ENCODE measurements around the gene COMTD1. TPM values are rescaled to one million over a fixed set of nuclear protein-coding genes. Genes with fewer than 3 reads are reported as not detected.

The COMTD1 gene
- total and polyA plus RNA-seq, 10 of the 15 experiments (the other 5 are each of a cell fraction or from before 2014, with no cell fraction given) = 0.39 to 64.3 (median 26.0) TPM

DNA sequence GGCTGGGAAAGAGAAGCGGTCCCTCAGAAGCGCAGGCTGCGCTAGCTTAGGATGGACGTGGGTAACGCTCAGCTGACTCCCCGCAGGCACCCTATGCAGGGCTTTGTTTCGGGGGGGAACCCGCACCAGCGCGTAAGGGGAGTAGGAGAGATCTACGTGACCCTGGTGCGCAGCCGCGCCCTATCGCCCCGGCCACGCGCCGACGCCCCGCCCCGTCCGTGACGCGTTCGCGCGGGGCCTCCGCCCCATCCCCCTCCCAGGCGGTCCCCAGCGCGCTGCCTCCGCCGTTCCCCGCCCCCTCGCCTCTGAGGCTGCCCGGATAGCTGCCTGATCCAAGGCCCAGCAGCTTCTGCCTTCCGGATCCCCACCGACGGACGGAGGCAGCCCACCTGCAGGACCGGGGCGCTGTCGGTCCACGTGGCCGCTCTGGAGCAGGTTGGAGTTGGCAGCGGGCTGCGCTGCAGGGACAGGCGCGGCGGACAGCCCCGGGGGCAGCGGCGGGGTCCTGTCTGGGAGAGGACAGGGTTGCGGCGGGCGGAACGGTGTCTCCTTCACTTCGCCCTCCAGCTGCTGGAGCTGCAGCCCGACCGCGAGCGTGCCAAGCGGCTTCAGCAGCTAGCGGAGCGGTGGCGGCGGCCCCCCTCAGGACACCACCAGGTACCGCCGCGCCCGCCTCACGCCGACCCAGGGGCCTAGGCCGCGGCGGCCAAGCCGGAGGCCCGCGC, 25.3 kb downstream of the COMTD1 start, which contains the start of gene VDAC2 (continued):
- TF ChIP-seq, protein P1, sequence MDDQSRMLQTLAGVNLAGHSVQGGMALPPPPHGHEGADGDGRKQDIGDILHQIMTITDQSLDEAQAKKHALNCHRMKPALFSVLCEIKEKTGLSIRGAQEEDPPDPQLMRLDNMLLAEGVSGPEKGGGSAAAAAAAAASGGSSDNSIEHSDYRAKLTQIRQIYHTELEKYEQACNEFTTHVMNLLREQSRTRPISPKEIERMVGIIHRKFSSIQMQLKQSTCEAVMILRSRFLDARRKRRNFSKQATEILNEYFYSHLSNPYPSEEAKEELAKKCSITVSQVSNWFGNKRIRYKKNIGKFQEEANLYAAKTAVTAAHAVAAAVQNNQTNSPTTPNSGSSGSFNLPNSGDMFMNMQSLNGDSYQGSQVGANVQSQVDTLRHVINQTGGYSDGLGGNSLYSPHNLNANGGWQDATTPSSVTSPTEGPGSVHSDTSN (IDR thresholded peaks at IDR 0.05; ENCODE audit: insufficient replicate concordance, low read depth, low read length) = peak; percentile 8
- TF ChIP-seq ZNF24 (IDR thresholded peaks at IDR 0.05) (no peak), STAT3 (IDR thresholded peaks at IDR 0.05; ENCODE audit: low read depth, low read length) (no peak), SIN3A (IDR thresholded peaks at IDR 0.05; ENCODE audit: low read depth, low read length) (peak; percentile 81)
- TF ChIP-seq, protein P2, sequence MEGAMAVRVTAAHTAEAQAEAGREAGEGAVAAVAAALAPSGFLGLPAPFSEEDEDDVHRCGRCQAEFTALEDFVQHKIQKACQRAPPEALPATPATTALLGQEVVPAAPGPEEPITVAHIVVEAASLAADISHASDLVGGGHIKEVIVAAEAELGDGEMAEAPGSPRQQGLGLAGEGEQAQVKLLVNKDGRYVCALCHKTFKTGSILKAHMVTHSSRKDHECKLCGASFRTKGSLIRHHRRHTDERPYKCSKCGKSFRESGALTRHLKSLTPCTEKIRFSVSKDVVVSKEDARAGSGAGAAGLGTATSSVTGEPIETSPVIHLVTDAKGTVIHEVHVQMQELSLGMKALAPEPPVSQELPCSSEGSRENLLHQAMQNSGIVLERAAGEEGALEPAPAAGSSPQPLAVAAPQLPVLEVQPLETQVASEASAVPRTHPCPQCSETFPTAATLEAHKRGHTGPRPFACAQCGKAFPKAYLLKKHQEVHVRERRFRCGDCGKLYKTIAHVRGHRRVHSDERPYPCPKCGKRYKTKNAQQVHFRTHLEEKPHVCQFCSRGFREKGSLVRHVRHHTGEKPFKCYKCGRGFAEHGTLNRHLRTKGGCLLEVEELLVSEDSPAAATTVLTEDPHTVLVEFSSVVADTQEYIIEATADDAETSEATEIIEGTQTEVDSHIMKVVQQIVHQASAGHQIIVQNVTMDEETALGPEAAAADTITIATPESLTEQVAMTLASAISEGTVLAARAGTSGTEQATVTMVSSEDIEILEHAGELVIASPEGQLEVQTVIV (IDR thresholded peaks at IDR 0.05; ENCODE audit: borderline replicate concordance, partially characterized antibody) = peak; percentile 88

DNA sequence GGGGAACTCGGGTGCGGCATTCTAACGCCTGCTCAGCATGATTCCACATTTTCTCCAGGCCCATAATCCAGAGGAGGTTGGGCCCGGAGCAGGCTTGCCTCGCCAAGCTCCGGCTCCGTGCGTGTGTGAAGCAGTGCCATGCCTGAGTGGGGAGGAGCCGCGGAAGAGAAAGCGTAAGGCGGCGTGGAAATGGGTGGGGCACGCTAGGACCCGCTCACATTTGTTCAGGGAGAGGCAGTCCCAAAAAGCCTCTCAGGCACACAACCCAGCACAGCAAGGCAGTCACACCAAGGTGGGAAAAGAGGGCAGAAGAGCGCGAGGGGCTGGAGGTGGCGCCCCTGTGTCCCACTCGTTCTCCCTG, 25.9 kb downstream of the COMTD1 start:
- Histone ChIP-seq H4K20me1 (ENCODE audit: control insufficient read depth, insufficient read depth) (no peaks in the 10 kb centered on the region), H3K9me3 (replicated peaks; ENCODE audit: control insufficient read depth, insufficient read depth, low read length) (no peaks in the 10 kb centered on the region), H3K4me3 (peak overlapping the region; percentile 70), H3K27me3 (replicated peaks in 1 of 2; ENCODE audit: control insufficient read depth in 2 of 2, insufficient read depth in 2 of 2, low read length in 1 of 2) (no peaks in the 10 kb centered on the region), H2AFZ (ENCODE audit: control insufficient read depth, low read depth, low read length) (peak overlapping the region; percentile 95), H3K27ac (ENCODE audit: control insufficient read depth, insufficient read depth) (peak overlapping the region; percentile 98), H3K36me3 (ENCODE audit: control insufficient read depth in 2 of 2, insufficient read depth in 2 of 2, low read length in 1 of 2) (peaks cover 0 to 13% of the 10 kb centered on the region in 2 experiments; a peak in 3 of 4 replicates), H3K9ac (ENCODE audit: control insufficient read depth, insufficient read depth, low read length) (peak overlapping the region; percentile 88), H3K4me2 (ENCODE audit: control insufficient read depth, insufficient read depth) (peak overlapping the region; percentile 92), H3K4me1 (ENCODE audit: control insufficient read depth, insufficient read depth, low read length) (0 out of 2 replicates have a peak, but pooled peaks cover 4% of the 10 kb centered on the region), H3K79me2 (ENCODE audit: control insufficient read depth, insufficient read depth, low read length) (peaks cover 40% of the 10 kb centered on the region)
- intact Hi-C loops (cut with micrococcal nuclease; ENCODE audit: unreplicated experiment) (loop anchor here (2.0 kb wide), 1 partner anchor 21 kb away; no protein-coding TSS in a partner anchor), in situ Hi-C loops (cut with MboI) (no loop called here)
- peak; percentile 96 for FAIRE-seq
- TSS peak; percentile 93 for BruUV-seq (replicated peaks)
- peak; percentile 77 for ATAC-seq
- peak; percentile 40 for DNase-seq (ENCODE audit: low read depth, low spot score)
- CTCF ChIA-PET = interaction anchor here (0.9 to 4.3 kb wide), 7 partner anchors 16 to 966 kb away, joined by 4 to 41 read pairs (median 20); partner anchors contain the start of gene COMTD1
- RAD21 ChIA-PET (ENCODE audit: unreplicated experiment) = interaction anchor here (0.7 to 3.3 kb wide), 7 partner anchors 10 to 43 kb away, joined by 3 to 14 read pairs (median 7); partner anchors contain the start of gene COMTD1
- POLR2A ChIA-PET = interaction anchor here (0.9 to 3.0 kb wide), 10 partner anchors 9 to 98 kb away, joined by 3 to 26 read pairs (median 4); partner anchors contain the start of genes COMTD1 and SAMD8
- SMC1A ChIA-PET (ENCODE audit: uncharacterized antibody, unreplicated experiment) = interaction anchor here (0.7 to 2.9 kb wide), 8 partner anchors 21 to 98 kb away, joined by 3 to 18 read pairs (median 3); partner anchors contain the start of genes COMTD1 and SAMD8
- WGBS (ENCODE audit: insufficient coverage, insufficient replicate concordance, low lambda C conversion rate, missing lambda C conversion rate) = under 1% methylated on average over 19 of the region's 19 CpGs
- TF ChIP-seq MXI1 (IDR thresholded peaks at IDR 0.05; ENCODE audit: low read depth, low read length) = 0 out of 2 replicates have a peak, but pooled peaks have one; percentile 54
- no peak; the same call in 1 of the 2 replicates for TF ChIP-seq LARP7 (IDR thresholded peaks at IDR 0.05)
- peak; percentile 9; the same call in 1 of the 2 replicates for TF ChIP-seq POLR2A (IDR thresholded peaks at IDR 0.05; ENCODE audit: low read depth, low read length)
- no peak for TF ChIP-seq MYC (IDR thresholded peaks at IDR 0.05; ENCODE audit: insufficient read depth, insufficient read length, insufficient replicate concordance, low read length, severe bottlenecking)
- TF ChIP-seq, protein P3, sequence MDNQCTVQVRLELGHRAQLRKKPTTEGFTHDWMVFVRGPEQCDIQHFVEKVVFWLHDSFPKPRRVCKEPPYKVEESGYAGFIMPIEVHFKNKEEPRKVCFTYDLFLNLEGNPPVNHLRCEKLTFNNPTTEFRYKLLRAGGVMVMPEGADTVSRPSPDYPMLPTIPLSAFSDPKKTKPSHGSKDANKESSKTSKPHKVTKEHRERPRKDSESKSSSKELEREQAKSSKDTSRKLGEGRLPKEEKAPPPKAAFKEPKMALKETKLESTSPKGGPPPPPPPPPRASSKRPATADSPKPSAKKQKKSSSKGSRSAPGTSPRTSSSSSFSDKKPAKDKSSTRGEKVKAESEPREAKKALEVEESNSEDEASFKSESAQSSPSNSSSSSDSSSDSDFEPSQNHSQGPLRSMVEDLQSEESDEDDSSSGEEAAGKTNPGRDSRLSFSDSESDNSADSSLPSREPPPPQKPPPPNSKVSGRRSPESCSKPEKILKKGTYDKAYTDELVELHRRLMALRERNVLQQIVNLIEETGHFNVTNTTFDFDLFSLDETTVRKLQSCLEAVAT (IDR thresholded peaks at IDR 0.05) = peak; percentile 85; the same call in 1 of the 2 replicates
- TF ChIP-seq RAD51 (IDR thresholded peaks at IDR 0.05) = no peak
- TF ChIP-seq, protein P4, sequence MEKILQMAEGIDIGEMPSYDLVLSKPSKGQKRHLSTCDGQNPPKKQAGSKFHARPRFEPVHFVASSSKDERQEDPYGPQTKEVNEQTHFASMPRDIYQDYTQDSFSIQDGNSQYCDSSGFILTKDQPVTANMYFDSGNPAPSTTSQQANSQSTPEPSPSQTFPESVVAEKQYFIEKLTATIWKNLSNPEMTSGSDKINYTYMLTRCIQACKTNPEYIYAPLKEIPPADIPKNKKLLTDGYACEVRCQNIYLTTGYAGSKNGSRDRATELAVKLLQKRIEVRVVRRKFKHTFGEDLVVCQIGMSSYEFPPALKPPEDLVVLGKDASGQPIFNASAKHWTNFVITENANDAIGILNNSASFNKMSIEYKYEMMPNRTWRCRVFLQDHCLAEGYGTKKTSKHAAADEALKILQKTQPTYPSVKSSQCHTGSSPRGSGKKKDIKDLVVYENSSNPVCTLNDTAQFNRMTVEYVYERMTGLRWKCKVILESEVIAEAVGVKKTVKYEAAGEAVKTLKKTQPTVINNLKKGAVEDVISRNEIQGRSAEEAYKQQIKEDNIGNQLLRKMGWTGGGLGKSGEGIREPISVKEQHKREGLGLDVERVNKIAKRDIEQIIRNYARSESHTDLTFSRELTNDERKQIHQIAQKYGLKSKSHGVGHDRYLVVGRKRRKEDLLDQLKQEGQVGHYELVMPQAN (conservative IDR thresholded peaks at IDR 0.05) = peak; percentile 42
- peak; percentile 30; the same call in 1 of the 2 replicates for TF ChIP-seq POLR2AphosphoS5 (IDR thresholded peaks at IDR 0.05; ENCODE audit: low read length)
- TF ChIP-seq JUND (IDR thresholded peaks at IDR 0.05; ENCODE audit: low read depth, low read length) = no peak

Data from GM12878 (cell line).